Measurements from ENCODE around the gene SRGAP1. TPM values are rescaled to one million over a fixed set of nuclear protein-coding genes. Genes with fewer than 3 reads are reported as not detected.

Gene SRGAP1
- total and polyA plus RNA-seq, 9 donors = 2.8 to 17.9 (median 8.6) TPM

DNA sequence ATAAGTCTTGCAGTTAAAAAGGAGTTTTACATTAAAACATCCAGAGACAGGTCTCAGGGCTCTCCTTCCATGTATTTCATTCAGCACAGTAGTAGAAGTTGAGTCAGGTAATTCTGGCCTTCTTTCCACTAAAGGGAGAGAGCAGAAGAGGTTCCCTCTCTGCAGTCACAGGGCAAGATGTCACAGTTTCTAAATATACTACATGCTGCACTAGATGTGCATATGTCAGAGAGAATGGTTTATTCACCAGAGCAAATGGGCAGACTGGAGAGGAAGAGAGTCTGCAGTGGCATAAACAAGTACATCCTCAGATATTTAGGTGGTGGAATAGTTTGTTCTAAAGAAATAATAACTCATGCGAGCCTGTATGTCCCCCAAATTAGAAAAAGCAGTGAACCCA lies 245.5 kb downstream of the SRGAP1 start:
- H3K36me3 ChIP-seq = no peaks in the 10 kb centered on the region
- no peaks in the 10 kb centered on the region for H3K27me3 ChIP-seq
- intact Hi-C loops (cut with DNase I) = no loop called here
- no peaks in the 10 kb centered on the region for H3K9me3 ChIP-seq
- DNase-seq = no peak
- H3K27ac ChIP-seq = no peak overlapping the region
- 89 to 97% (median 91%) methylated on average over 1 of the region's 1 CpG for WGBS, 3 donors
- no peak overlapping the region for H3K4me3 ChIP-seq
- TF ChIP-seq, protein P1, sequence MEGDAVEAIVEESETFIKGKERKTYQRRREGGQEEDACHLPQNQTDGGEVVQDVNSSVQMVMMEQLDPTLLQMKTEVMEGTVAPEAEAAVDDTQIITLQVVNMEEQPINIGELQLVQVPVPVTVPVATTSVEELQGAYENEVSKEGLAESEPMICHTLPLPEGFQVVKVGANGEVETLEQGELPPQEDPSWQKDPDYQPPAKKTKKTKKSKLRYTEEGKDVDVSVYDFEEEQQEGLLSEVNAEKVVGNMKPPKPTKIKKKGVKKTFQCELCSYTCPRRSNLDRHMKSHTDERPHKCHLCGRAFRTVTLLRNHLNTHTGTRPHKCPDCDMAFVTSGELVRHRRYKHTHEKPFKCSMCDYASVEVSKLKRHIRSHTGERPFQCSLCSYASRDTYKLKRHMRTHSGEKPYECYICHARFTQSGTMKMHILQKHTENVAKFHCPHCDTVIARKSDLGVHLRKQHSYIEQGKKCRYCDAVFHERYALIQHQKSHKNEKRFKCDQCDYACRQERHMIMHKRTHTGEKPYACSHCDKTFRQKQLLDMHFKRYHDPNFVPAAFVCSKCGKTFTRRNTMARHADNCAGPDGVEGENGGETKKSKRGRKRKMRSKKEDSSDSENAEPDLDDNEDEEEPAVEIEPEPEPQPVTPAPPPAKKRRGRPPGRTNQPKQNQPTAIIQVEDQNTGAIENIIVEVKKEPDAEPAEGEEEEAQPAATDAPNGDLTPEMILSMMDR (IDR thresholded peaks at IDR 0.05) = no peak
- TF ChIP-seq EP300 (IDR thresholded peaks at IDR 0.05) (no peak), POLR2A (IDR thresholded peaks at IDR 0.05) (no peak)
- peaks cover 16% of the 10 kb centered on the region for H3K4me1 ChIP-seq (ENCODE audit: insufficient read depth)

DNA sequence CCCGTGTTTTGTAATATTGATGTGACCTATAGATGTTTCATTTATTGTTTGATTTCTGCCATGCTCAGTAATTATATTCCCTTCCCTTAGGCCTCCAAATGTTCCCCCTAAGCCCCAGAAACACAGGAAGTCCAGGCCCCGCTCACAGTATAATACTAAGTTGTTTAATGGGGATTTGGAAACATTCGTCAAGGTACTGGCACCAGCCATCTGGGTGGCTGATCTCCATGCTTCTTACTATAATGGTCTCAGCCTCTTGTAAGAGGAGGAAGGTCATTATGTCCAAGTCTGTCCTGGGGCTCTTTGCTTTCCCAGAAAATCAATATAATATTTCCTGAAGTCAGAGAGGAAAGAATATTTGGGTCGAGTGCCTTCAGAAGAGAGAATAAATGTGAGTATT lies 246.7 kb downstream of the SRGAP1 start:
- intact Hi-C loops (cut with DNase I) = no loop called here
- TF ChIP-seq POLR2A (IDR thresholded peaks at IDR 0.05) = no peak
- TF ChIP-seq, protein P1 (IDR thresholded peaks at IDR 0.05) = no peak
- TF ChIP-seq EP300 (IDR thresholded peaks at IDR 0.05) = no peak
- Histone ChIP-seq H3K27ac (no peak overlapping the region), H3K36me3 (no peaks in the 10 kb centered on the region), H3K4me1 (ENCODE audit: insufficient read depth) (peaks cover 11% of the 10 kb centered on the region), H3K4me3 (no peak overlapping the region), H3K9me3 (no peaks in the 10 kb centered on the region), H3K27me3 (no peaks in the 10 kb centered on the region)
- no peak for DNase-seq
- 72 to 93% (median 91%) methylated on average over 4 of the region's 4 CpGs for WGBS, 3 donors

DNA sequence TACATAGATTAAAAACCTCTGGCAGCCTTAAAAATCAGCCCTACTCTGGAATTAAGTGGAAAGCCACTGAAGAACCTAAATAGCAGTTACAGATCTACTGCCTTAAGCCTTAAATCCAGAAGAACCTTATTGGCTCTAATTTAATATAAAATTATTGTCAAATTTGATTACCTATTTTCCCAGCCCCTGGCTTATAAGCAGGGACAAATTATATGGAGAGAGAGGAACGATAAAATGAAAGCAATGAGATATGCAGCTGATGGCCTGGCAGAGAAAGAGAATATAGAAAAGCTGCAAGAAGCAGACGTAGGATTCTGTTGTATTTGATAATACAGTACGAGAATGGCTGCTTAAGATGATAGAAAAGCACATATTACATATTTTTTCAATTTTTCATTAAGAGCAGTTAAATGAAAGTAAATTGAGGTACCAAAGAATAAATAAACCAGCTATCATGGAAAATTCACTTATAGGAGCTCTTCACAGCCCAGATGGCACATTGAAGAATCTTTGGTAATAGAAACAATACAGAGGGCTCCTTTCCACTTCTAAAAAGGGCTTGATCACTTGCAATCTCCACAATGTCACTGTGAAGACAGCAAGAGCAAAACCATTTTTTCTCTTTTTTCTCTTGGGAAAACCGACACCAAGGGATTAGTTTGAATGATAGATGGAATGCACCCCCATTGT lies 248.2 kb downstream of the SRGAP1 start:
- WGBS, 3 donors = 90 to 92% (median 91%) methylated on average over 4 of the region's 4 CpGs
- Histone ChIP-seq H3K27ac (no peak overlapping the region), H3K4me3 (no peak overlapping the region), H3K9me3 (no peaks in the 10 kb centered on the region), H3K36me3 (no peaks in the 10 kb centered on the region), H3K4me1 (ENCODE audit: insufficient read depth) (peaks cover 8% of the 10 kb centered on the region), H3K27me3 (no peaks in the 10 kb centered on the region)
- no peak for DNase-seq
- intact Hi-C loops (cut with DNase I) = no loop called here
- TF ChIP-seq, protein P1 (IDR thresholded peaks at IDR 0.05) = no peak
- TF ChIP-seq EP300 (IDR thresholded peaks at IDR 0.05) (no peak), POLR2A (IDR thresholded peaks at IDR 0.05) (no peak)

DNA sequence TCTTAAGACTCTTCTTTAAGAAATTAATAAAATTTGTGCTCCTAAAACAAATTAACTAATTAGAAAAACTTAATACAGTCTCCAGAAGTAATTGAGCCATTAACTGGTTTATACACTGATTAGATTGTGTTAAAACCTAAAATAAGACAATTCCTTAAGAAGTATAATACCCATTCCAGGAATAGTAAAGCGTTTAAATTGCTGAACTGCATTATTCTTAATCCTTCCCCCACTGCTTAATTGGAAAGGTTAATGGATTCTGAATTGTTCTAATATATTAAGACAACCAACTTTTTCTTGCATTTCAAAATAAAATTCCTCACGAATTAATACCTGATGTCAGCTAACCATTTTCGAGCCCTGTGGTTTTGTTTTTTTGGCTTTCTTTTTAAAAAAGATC lies 249.2 kb downstream of the SRGAP1 start:
- Histone ChIP-seq H3K36me3 (no peaks in the 10 kb centered on the region), H3K27me3 (no peaks in the 10 kb centered on the region), H3K4me1 (ENCODE audit: insufficient read depth) (peaks cover 6% of the 10 kb centered on the region), H3K4me3 (no peak overlapping the region), H3K9me3 (no peaks in the 10 kb centered on the region), H3K27ac (no peak overlapping the region)
- DNase-seq = no peak
- 85 to 89% (median 88%) methylated on average over 3 of the region's 3 CpGs for WGBS, 3 donors
- intact Hi-C loops (cut with DNase I) = no loop called here
- TF ChIP-seq, protein P1 (IDR thresholded peaks at IDR 0.05) = no peak
- no peak for TF ChIP-seq EP300 (IDR thresholded peaks at IDR 0.05)
- no peak for TF ChIP-seq POLR2A (IDR thresholded peaks at IDR 0.05)
